ENCODE measurements around the gene TMEM138.

- TF ChIP-seq CTCF (IDR thresholded peaks at IDR 0.05; ENCODE audit: low read depth, low read length) (no peak), MAX (IDR thresholded peaks at IDR 0.05; ENCODE audit: low read depth, low read length) (no peak), POLR2A (IDR thresholded peaks at IDR 0.05; ENCODE audit: extremely low read depth, insufficient read length) (no peak)
Observed at GRCh38 chr11:61367406-61367805, 5.2 kb downstream of the TMEM138 start.

All from NB4 (cell line).